Bronchial epithelial cell (primary cell): ENCODE results near the gene CLN5. TPM values are rescaled to one million over a fixed set of nuclear protein-coding genes. Genes with fewer than 3 reads are reported as not detected.
A peak's percentile ranks its signal among the peaks of the same experiment; 100 is the strongest.

Experiments
- DNase-seq: peaks from one replicate; pipeline ENCODE4 v3.0.0-alpha.2; 2010; ENCODE audit warnings: low read depth
- FAIRE-seq: peaks from 2 replicates; lab custom pipeline; 2011; peaks lifted over from hg19 to GRCh38; lab: Jason Lieb, UNC
- H3K27me3 ChIP-seq: 2 replicates; pipeline ENCODE4 v1.5.1; 2011; ENCODE audit warnings: low read length; ENCODE audit not compliant: control insufficient read depth, insufficient read depth
- H3K36me3 ChIP-seq: 2 replicates; pipeline ENCODE4 v1.5.1; 2011; ENCODE audit warnings: low read length; ENCODE audit not compliant: control insufficient read depth, insufficient read depth
- H3K4me3 ChIP-seq: 2 replicates; pipeline ENCODE4 v1.5.1; 2011; ENCODE audit warnings: mild to moderate bottlenecking, low read depth, low read length, control low read depth
- CTCF ChIP-seq: IDR thresholded peaks from 2 replicates; pipeline ENCODE4 v1.5.1; 2011; ENCODE audit warnings: mild to moderate bottlenecking, moderate library complexity, low read length, control low read depth, inconsistent platforms; ENCODE audit not compliant: insufficient read depth, severe bottlenecking
- total RNA-seq: library from RNA; depleted of rRNA; stranded (reverse); fragments of >200 nt; gene quantifications from 2 replicates; pipeline ENCODE4 v1.2.1, GENCODE V29; 2014

The CLN5 gene
- total RNA-seq, 1 donor from 2014 or later, result 21.1 TPM

GRCh38 chr13:76971851-76972829 is 19.7 kb upstream of the CLN5 start:
- no peaks in the 10 kb centered on the region for H3K27me3 ChIP-seq
- DNase-seq, result no peak
- TF ChIP-seq CTCF, result no peak
- no peak for FAIRE-seq
- no peaks in the 10 kb centered on the region for H3K36me3 ChIP-seq
- H3K4me3 ChIP-seq, result no peak overlapping the region

GRCh38 chr13:76973920-76974617 is 17.8 kb upstream of the CLN5 start:
- H3K4me3 ChIP-seq, result no peak overlapping the region
- FAIRE-seq, result no peak
- H3K27me3 ChIP-seq, result peaks cover 2% of the 10 kb centered on the region
- no peaks in the 10 kb centered on the region for H3K36me3 ChIP-seq
- DNase-seq, result no peak
- no peak for TF ChIP-seq CTCF

GRCh38 chr13:76974618-76974975 is 17.3 kb upstream of the CLN5 start:
- H3K4me3 ChIP-seq, result no peak overlapping the region
- FAIRE-seq, result no peak
- DNase-seq, result no peak
- H3K36me3 ChIP-seq, result no peaks in the 10 kb centered on the region
- TF ChIP-seq CTCF, result no peak
- peaks cover 2% of the 10 kb centered on the region for H3K27me3 ChIP-seq

GRCh38 chr13:76975863-76976262 is 16.0 kb upstream of the CLN5 start:
- no peaks in the 10 kb centered on the region for H3K36me3 ChIP-seq
- no peak for TF ChIP-seq CTCF
- H3K27me3 ChIP-seq, result peaks cover 3% of the 10 kb centered on the region
- H3K4me3 ChIP-seq, result no peak overlapping the region
- FAIRE-seq (no peak), DNase-seq (peak; percentile 80)

GRCh38 chr13:76976490-76976889 is 15.4 kb upstream of the CLN5 start:
- H3K36me3 ChIP-seq, result no peaks in the 10 kb centered on the region
- TF ChIP-seq CTCF, result no peak
- DNase-seq, result peak; percentile 55
- FAIRE-seq, result peak; percentile 75
- H3K4me3 ChIP-seq, result no peak overlapping the region
- H3K27me3 ChIP-seq, result peaks cover 3% of the 10 kb centered on the region
